NCI-H748 (cell line): ENCODE data around the gene DERL3.
"Not testable (repeated sequence)": the region's sequence is repeated elsewhere in the genome, so short reads cannot be mapped to it uniquely, and the experiment has no call there.

Experiments used
- DNase-seq: peaks from one replicate; lab custom pipeline; 2025; ENCODE audit not compliant: unreplicated experiment; lab: John Stamatoyannopoulos, UW

DERL3 gene

DNA sequence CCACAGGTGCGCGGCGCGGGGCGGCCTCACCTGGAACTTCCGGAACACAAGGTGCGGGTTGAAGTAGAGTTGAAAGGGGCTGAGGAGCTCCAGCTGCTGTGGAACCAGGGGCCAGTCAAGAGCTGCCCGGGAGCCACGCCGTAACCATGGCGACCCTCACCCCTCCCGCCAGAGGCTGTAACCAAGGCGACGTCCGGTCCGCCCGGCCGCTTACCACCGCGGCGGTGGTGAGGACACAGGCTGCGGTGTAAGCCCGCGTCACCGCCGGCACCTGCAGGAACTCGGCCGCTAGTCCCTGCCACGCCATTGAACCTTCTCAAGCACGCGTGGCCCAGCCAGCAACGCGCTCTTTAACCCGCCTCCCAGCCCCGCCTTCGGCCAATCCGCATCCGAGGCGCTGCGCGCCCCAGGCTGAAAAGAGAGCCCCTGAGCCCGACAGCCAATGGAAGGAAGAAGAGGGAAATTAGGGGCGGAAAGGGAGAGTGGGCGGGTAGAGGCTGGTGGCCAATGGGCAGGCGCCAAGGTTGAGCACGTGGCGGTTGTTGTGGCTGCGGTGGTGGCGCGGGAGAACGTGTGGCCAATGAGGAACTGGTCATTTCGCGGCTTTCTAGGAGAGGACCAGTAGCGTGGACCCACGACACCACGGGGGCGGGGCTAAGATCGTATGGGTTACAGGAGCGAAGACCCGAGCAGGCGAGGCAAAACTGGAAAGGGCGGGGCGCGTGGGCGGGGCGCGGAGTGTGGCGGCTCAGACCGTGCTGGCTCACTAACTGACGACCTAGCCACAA is at the start of gene DERL3:
Gene DERL3, minus strand, starts transcription at position 326 of the 788 bp plus-strand sequence. Its CDS starts 19 bp downstream, at position 307.
- DNase-seq: peak; percentile 98

GRCh38 chr22:23884140-23884539 is 45.3 kb upstream of the DERL3 start:
- DNase-seq: no peak

- no peak for DNase-seq
Measured at GRCh38 chr22:23883658-23884057, 44.9 kb upstream of the DERL3 start.

- DNase-seq: no peak
Measured at GRCh38 chr22:23882370-23882769, 43.6 kb upstream of the DERL3 start.

GRCh38 chr22:23878219-23878618 is 39.4 kb upstream of the DERL3 start:
- DNase-seq: no peak

GRCh38 chr22:23877566-23877965 is 38.8 kb upstream of the DERL3 start:
- no peak for DNase-seq

- DNase-seq: no peak
Measured at GRCh38 chr22:23875801-23876200, 37.0 kb upstream of the DERL3 start.

DNA sequence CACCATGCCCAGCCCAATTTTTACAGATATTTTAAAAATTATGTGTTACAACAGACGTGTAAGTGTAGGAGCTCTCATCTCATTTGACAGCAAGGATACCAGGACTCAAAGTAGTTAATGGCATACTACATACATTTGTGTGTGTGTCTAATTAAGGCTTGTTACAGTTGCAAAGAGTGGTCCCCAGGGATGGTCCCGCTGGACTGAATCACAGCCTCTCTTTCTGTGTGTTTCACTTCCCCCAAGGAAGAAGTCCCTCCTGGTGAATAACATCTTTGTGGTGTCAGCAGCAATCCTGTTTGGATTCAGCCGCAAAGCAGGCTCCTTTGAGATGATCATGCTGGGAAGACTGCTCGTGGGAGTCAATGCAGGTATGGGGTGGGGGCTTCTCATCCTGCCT is 36.1 kb upstream of the DERL3 start:
- no peak for DNase-seq

DNA sequence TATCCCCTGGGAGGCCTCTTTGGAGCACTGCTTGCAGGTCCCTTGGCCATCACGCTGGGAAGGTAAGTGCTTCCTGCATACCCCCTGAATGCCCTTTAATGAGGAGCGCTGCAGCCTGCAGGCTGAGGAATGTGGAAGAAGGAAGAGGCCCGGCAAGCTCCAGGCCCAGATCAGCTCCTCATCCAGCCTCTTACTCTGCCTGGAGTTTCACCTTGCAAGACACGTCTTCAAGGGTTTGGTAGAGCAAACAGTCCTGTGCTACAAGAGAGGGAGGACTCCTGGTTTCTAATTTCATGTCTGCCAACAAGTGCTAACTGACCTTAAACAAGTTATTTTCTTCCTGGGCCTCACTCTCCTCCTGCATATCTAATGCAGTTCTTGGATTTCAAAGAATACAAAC is 29.8 kb upstream of the DERL3 start:
- no peak for DNase-seq

DNA sequence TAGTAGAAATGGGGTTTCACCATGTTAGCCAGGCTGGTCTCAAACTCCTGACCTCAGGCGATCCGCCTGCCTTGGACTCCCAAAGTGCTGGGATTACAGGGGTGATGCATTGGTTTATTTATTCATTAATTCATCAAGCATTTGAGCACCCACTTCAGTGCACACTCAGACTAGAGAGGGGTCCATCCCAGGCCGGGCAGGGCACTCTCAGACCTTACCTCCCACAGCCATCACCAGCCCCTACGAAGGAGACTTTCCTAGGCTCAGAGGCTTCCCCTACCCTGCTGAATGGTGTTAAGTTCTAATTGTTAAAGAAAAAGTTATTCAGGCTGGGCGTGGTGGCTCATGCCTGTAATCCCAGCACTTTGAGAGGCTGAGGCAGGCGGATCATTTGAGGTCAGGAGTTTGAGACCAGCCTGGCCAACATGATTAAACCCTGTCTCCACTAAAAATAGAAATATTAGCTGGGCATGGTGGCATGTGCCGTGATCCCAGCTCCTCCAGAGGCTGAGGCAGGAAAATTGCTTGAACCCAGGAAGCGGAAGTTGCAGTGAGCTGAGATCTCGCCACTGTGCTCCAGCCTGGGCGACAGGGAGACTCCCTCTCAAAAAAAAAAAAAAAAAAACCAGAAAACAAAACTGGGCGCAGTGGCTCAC is 25.8 kb upstream of the DERL3 start:
- DNase-seq: not testable (repeated sequence)

GRCh38 chr22:23862103-23862502 is 23.3 kb upstream of the DERL3 start:
- DNase-seq: peak; percentile 68

- DNase-seq: not testable (repeated sequence)
Measured at GRCh38 chr22:23860187-23860586, 21.4 kb upstream of the DERL3 start.

DNA sequence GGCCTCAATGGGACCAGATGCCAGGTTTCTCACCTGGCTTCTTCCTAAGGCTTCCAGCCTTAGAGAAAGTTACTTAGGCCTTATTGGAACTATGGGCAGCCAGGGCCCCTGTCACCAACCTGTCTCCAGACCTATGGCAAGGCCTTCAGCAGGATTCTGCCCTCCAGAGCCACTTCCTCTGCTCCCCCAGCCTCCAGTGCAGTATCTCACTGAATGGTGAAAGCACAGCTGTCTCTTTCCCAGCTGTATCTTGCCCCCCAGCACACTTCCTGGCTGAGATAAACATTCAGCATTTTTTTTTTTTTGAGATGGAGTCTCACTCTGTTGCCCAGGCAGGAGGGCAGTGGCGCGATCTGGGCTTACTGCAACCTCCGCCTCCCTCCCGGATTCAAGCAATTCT is 20.4 kb upstream of the DERL3 start:
- no peak for DNase-seq

DNA sequence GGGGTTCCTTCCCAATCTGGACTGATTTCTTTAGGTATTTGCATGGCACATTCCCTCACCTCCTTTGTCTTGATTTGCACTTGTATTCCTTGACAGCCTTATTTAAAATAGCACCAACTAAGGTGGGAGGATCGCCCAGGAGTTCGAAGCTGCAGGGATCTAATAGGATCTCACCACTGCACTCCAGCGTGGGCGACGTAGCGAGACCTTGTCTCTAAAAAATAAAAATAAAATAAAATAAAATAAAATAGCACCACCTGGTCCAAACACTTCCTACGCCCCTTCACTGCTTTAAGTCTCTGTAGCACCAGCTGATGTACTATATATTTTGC is 19.6 kb upstream of the DERL3 start:
- DNase-seq: no peak

DNA sequence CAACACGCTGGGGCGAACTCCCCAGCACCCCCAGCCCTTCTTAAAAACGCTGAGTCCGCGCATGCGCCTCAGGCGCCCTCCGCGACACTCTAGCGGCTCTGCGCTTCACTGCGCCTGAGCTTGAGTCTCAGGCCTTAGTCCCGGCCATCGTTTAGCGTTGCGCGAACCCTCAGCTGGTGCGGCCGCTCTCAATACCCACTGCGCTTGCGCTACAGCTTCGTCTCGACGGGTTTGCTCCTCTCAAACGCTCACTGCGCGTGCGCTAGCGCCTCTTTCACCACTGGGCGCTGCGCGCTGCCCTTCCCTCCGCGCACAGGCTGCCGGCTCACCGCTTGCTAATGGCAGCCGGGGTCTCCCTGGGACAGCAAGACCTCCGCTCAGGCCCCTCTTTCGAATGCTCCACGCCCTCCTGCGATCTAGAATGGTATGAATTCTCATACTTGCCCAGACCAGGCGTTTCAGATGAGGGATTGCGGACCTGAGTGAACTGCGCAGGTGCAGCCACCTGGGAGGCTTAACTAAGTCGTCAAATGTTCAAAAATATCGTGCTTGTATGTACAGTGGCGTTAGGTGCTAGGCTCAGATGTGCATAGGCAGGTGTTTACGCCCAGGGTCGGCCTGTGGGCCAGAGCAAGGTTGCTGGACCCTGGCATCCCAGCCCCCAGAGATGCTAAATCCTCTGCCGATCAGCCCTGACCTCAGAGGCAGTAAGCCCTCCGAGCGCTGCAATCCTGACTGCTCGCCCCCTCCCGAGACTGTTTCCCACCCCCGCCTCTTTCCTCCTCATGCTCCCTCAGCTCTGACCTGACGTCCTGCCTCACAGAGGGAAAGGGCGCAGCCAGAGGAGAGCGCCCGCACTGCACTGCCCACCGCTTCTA is 19.0 kb upstream of the DERL3 start, which contains the start of gene SLC2A11:
Gene SLC2A11, plus strand, starts transcription at position 270 of the 878 bp plus-strand sequence. Its CDS starts 125 bp downstream, at position 395.
- DNase-seq: peak; percentile 97

GRCh38 chr22:23856721-23857605 is 18.2 kb upstream of the DERL3 start:
- DNase-seq: peak; percentile 69

DNA sequence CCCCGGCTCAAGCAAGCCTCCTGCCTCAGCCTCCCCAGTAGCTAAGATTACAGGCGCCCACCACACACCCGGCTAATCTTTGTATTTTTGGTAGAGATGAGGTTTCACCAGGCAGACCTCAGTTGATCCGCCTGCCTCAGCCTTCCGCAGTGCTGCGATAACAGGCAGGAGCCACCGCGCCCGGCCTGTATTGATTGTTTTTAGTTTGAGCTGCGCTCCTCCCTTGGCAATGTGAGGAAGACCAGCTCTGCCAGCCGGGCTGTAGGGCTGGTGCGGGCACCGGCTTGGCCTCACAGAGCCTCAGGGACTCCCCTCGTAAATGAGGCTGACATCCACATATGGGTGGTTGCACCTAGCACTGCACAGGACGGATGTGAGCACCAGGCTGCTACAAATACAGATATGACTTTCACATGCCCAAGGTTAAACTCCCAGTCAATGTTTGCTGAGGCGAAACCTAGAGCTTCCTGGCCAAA is 11.4 kb upstream of the DERL3 start:
- DNase-seq: no peak

GRCh38 chr22:23849009-23850006 is 10.5 kb upstream of the DERL3 start:
- DNase-seq: peak; percentile 76
